Body of pancreas (tissue), 4 donors: ENCODE results near the gene NOL9. TPM values are rescaled to one million over a fixed set of nuclear protein-coding genes. Genes with fewer than 3 reads are reported as not detected.

Experiments
- ATAC-seq: fragments of 150-250 bp; one replicate; pipeline ENCODE4 v1.9.1; 2016
- DNase-seq, 4 donors: peaks; one replicate each; pipeline ENCODE4 v3.0.0-alpha.2; 2019
- H3K27ac ChIP-seq, 4 donors: fragments of 200-600 bp; sonication (generic); 1 replicate in 3 of 4; 2 replicates in 1 of 4; pipeline versions ENCODE4 v1.5.1 to v1.6.1; 2016 to 2019; ENCODE audit warnings: mild to moderate bottlenecking in 1 of 4, mixed read lengths in 1 of 4, moderate library complexity in 1 of 4
- H3K27me3 ChIP-seq, 2 donors: fragments of 200-600 bp; sonication (generic); one replicate each; pipeline ENCODE4 v1.6.0; 2016; ENCODE audit warnings: mild to moderate bottlenecking in 1 of 2
- H3K36me3 ChIP-seq, 2 donors: fragments of 200-600 bp; sonication (generic); replicated peaks in 1 of 2; 2 replicates each; pipeline ENCODE4 v1.5.1; 2016; ENCODE audit warnings: low read depth in 2 of 2; ENCODE audit not compliant: insufficient read depth in 1 of 2
- H3K4me1 ChIP-seq: fragments of 200-600 bp; sonication (generic); one replicate; pipeline ENCODE4 v1.6.0; 2016
- H3K4me3 ChIP-seq, 2 donors: fragments of 200-600 bp; sonication (generic); 1 replicate in 1 of 2; 2 replicates in 1 of 2; pipeline ENCODE4 v1.5.1; 2016 to 2019
- H3K9me3 ChIP-seq, 3 donors: fragments of 200-600 bp; sonication (generic); 1 replicate in 2 of 3; 2 replicates in 1 of 3; pipeline ENCODE4 v1.5.1; 2016
- POLR2A ChIP-seq, 3 donors: fragments of 450-650 bp; IDR thresholded peaks; one replicate each; pipeline ENCODE4 v1.6.1; 2016; ENCODE audit warnings: antibody characterized with exemption in 3 of 3, mild to moderate bottlenecking in 2 of 3
- WGBS, 2 donors: methylation state at CpG; one replicate each; pipeline ENCODE4 v1.1.5; 2017; 5-methylcytosine and 5-hydroxymethylcytosine counted together
- intact Hi-C: fragments of 100-400 bp; cut with DNase I; formaldehyde crosslinking; loops from one replicate; pipeline ENCODE4 v1.15.1; 2023
- total RNA-seq, 2 donors: library from RNA; depleted of rRNA; stranded (reverse); fragments of >200 nt; gene quantifications; one replicate each; pipeline ENCODE4 v1.1.0, GENCODE V29; 2016
- TF ChIP-seq, protein P1 (sequence below), 7 experiments: fragments of 450-650 bp in 4 of 7; fragments of 200-600 bp in 3 of 7; sonication (generic) in 3 of 7; IDR thresholded peaks; one replicate each; pipeline ENCODE4 v1.5.1; 2016 to 2019; ENCODE audit warnings: antibody characterized with exemption in 7 of 7

Gene NOL9
- total RNA-seq, 2 donors from 2014 or later = 13.7 to 27.4 TPM

DNA sequence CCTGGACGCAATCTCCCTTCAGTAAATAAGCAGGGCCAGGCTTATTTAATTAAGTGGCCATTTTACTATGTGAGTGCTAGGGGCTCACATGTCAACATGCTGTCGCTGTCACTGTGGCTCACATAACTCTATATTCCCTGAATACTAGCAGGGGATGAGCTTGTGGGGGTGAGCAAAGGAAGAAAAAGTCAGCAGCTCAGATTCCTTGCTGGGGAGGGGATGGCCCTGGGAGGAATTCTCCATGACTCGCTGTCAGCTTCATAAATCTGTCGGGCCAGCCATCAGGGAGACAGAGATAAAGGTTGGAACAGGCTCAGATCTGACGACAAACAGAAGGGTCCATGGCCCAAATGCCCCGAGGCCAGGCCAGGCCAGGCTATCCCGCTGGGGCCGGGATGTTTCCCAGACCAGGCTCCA lies 36.9 kb downstream of the NOL9 start:
- Histone ChIP-seq H3K27me3 (no peaks in the 10 kb centered on the region), H3K4me1 (no peaks in the 10 kb centered on the region), H3K9me3 (no peaks in the 10 kb centered on the region), H3K36me3 (no peaks in the 10 kb centered on the region), H3K27ac (no peak overlapping the region), H3K4me3 (no peak overlapping the region)
- 38 to 40% methylated on average over 6 to 8 of the region's 8 CpGs for WGBS, 2 donors
- TF ChIP-seq POLR2A (IDR thresholded peaks at IDR 0.05) = no peak
- ATAC-seq = no peak
- DNase-seq = no peak
- intact Hi-C loops = no loop called here

DNA sequence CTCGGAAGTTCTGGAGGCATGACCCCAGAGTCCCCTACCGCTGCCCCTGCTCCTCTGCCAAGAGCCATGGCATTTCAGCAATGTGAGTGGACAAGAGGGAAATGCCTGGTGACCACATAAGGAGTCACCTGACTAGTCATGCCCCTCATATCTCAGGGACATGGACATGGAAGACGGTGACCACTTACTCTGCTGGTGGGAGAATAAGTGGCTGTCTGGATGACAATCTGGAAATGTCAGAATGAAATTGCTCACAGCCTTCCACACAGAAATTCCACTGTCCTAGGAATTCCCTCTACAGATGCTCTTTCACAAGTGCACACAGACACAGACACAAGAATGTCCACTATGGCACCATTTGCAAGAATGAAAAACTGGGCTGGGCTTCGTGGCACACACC lies 38.5 kb downstream of the NOL9 start:
- intact Hi-C loops = no loop called here
- H3K9me3 ChIP-seq = no peaks in the 10 kb centered on the region
- H3K36me3 ChIP-seq = no peaks in the 10 kb centered on the region
- no peaks in the 10 kb centered on the region for H3K4me1 ChIP-seq
- no peak overlapping the region for H3K27ac ChIP-seq
- TF ChIP-seq, protein P1, sequence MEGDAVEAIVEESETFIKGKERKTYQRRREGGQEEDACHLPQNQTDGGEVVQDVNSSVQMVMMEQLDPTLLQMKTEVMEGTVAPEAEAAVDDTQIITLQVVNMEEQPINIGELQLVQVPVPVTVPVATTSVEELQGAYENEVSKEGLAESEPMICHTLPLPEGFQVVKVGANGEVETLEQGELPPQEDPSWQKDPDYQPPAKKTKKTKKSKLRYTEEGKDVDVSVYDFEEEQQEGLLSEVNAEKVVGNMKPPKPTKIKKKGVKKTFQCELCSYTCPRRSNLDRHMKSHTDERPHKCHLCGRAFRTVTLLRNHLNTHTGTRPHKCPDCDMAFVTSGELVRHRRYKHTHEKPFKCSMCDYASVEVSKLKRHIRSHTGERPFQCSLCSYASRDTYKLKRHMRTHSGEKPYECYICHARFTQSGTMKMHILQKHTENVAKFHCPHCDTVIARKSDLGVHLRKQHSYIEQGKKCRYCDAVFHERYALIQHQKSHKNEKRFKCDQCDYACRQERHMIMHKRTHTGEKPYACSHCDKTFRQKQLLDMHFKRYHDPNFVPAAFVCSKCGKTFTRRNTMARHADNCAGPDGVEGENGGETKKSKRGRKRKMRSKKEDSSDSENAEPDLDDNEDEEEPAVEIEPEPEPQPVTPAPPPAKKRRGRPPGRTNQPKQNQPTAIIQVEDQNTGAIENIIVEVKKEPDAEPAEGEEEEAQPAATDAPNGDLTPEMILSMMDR (IDR thresholded peaks at IDR 0.05) = no peak
- no peak for TF ChIP-seq POLR2A (IDR thresholded peaks at IDR 0.05)
- no peaks in the 10 kb centered on the region for H3K27me3 ChIP-seq
- no peak overlapping the region for H3K4me3 ChIP-seq
- no peak for DNase-seq
- no peak for ATAC-seq
- WGBS, 2 donors = 81 to 93% methylated on average over 4 of the region's 4 CpGs

DNA sequence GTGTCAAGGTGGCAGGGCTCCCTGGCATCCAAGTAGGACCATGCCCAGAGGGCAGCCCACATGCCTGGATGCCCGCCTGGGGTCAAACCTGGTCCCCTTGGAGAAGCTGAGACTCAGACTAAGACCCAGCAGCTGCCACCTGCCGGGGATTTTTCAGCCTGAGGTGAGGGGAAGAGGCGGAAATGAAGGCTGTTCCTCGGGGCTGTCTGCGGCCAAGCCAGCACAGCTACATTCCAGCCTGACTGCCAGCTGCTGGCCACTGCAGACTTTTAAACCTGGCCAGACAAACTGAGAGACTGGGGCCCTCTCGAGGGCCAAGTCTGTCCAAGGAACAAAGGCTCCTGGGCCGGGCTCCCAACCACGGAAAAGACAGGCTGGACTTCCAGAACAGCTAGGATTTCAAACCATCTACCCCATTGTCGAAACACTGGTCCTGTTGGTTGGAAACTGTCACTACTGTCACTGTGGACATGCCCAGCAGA lies 41.0 kb downstream of the NOL9 start:
- DNase-seq (no peak), ATAC-seq (no peak)
- TF ChIP-seq POLR2A (IDR thresholded peaks at IDR 0.05) = no peak
- TF ChIP-seq, protein P1 (IDR thresholded peaks at IDR 0.05) = no peak
- Histone ChIP-seq H3K4me1 (no peaks in the 10 kb centered on the region), H3K36me3 (no peaks in the 10 kb centered on the region), H3K4me3 (no peak overlapping the region), H3K9me3 (no peaks in the 10 kb centered on the region), H3K27ac (no peak overlapping the region), H3K27me3 (no peaks in the 10 kb centered on the region)
- intact Hi-C loops = no loop called here
- WGBS, 2 donors = 73% methylated on average over 9 of the region's 9 CpGs; no CpG with 5 or more reads in 1 of the 2 donors

DNA sequence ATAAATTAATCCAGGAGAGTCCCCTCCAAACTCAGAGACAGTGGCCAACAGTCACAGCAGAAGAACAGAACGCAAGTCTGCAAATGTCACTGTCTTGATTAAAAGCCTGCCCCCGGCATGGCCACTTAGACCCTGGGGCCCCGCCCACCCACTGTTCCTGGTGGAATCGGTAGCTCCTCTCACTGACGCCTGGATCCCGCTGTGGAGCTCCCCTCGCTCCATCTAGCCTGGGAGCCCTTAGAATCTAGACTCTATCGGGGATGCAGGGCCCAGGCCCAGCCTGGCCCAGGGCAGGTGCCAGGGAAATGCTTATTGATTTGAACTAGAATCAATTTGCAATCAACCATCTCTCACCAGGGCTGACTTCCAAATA lies 41.4 kb downstream of the NOL9 start:
- 85 to 95% methylated on average over 6 to 8 of the region's 8 CpGs for WGBS, 2 donors
- no peak overlapping the region for H3K4me3 ChIP-seq
- no peaks in the 10 kb centered on the region for H3K27me3 ChIP-seq
- no peaks in the 10 kb centered on the region for H3K4me1 ChIP-seq
- intact Hi-C loops = no loop called here
- ATAC-seq (no peak), DNase-seq (no peak)
- H3K27ac ChIP-seq = no peak overlapping the region
- no peaks in the 10 kb centered on the region for H3K36me3 ChIP-seq
- H3K9me3 ChIP-seq = no peaks in the 10 kb centered on the region
- TF ChIP-seq, protein P1 (IDR thresholded peaks at IDR 0.05) = no peak
- no peak for TF ChIP-seq POLR2A (IDR thresholded peaks at IDR 0.05)

DNA sequence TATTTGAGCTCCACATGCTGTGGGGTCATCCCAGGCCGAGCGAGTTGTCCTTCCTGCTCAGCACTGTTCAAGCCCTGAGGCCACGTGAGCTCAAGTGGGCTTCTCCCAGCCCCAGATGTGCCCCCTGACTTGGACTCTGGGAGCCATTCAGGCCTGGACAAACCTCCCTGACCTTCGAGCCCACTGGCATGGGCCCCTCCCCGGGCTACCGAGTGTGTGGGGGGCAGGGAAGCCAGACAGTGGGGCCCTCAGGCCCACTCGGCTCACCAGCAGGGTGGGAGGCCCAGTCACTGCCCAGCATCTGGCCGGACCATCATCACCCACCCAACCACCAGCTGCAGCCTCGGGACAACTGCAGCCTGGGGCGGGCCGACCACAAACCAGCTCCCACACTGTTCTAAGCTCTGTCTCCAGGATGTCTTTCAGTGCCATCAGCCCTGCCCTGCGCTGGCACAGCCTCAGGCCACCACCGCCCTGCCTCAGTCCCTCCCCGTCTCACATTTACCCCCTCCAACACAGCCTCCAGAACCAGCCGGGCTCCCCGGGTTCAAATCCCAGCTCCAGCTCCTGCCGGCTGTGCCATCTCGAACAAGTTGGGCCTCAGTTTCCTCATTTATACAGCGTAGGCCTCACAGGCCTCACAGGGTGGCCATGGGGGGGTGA lies 41.9 kb downstream of the NOL9 start:
- H3K27ac ChIP-seq = no peak overlapping the region
- TF ChIP-seq POLR2A (IDR thresholded peaks at IDR 0.05) = no peak
- TF ChIP-seq, protein P1 (IDR thresholded peaks at IDR 0.05) = no peak
- no peaks in the 10 kb centered on the region for H3K27me3 ChIP-seq
- H3K9me3 ChIP-seq = no peaks in the 10 kb centered on the region
- no peaks in the 10 kb centered on the region for H3K4me1 ChIP-seq
- ATAC-seq (no peak), DNase-seq (no peak)
- intact Hi-C loops = no loop called here
- no peak overlapping the region for H3K4me3 ChIP-seq
- H3K36me3 ChIP-seq = no peaks in the 10 kb centered on the region
- WGBS, 2 donors = 83 to 89% methylated on average over 11 to 19 of the region's 19 CpGs
